GM12878 (cell line): ENCODE data around the gene DIS3L2. TPM values are rescaled to one million over a fixed set of nuclear protein-coding genes. Genes with fewer than 3 reads are reported as not detected.

Experiments used
- ATAC-seq: fragments of 200-7000 bp; cut with Tn5 transposase; 3 replicates; pipeline ENCODE4 v1.9.1; 2020; ENCODE audit warnings: mild to moderate bottlenecking, moderate library complexity
- BruUV-seq: library from RNA; stranded (reverse); fragments of 400-500 nt; replicated peaks from 2 replicates; lab custom pipeline; 2021; lab: Mats Ljungman, UMichigan
- CTCF ChIA-PET: fragments of 300-600 bp; sonication (Branson Sonifier 250); formaldehyde crosslinking; extraction: SDS; loops from one replicate; lab custom pipeline; 2021; ENCODE audit warnings: inconsistent platforms; lab: Yijun Ruan, JAX
- POLR2A ChIA-PET: fragments of 350-600 bp; formaldehyde crosslinking; extraction: SDS; loops from one replicate; lab custom pipeline; 2021; ENCODE audit warnings: inconsistent platforms; lab: Charles Lee
- RAD21 ChIA-PET: fragments of 300-600 bp; sonication (Branson Sonifier 250); formaldehyde crosslinking; loops from one replicate; lab custom pipeline; 2023; ENCODE audit warnings: antibody characterized with exemption; ENCODE audit not compliant: unreplicated experiment; lab: Charles Lee
- SMC1A ChIA-PET: fragments of 300-600 bp; sonication (Branson Sonifier 250); formaldehyde crosslinking; loops from one replicate; lab custom pipeline; 2023; ENCODE audit not compliant: unreplicated experiment, uncharacterized antibody; lab: Charles Lee
- DNase-seq: peaks from one replicate; pipeline ENCODE4 v3.0.0-alpha.2; 2011; ENCODE audit warnings: low read depth, low spot score
- FAIRE-seq: peaks from 3 replicates; lab custom pipeline; 2011; peaks lifted over from hg19 to GRCh38; lab: Jason Lieb, UNC
- H2AFZ ChIP-seq: 2 replicates; pipeline ENCODE4 v1.6.0; 2011; ENCODE audit warnings: low read depth, low read length, control low read depth; ENCODE audit not compliant: control insufficient read depth
- H3K27ac ChIP-seq: 2 replicates; pipeline ENCODE4 v1.5.1; 2011; ENCODE audit warnings: control low read depth; ENCODE audit not compliant: control insufficient read depth, insufficient read depth
- H3K27me3 ChIP-seq, 2 experiments: replicated peaks in 1 of 2; 2 replicates each; pipeline versions ENCODE4 v1.6.0 to v1.6.1; 2011; ENCODE audit warnings: low read length in 1 of 2; ENCODE audit not compliant: control insufficient read depth in 2 of 2, insufficient read depth in 2 of 2
- H3K36me3 ChIP-seq, 2 experiments: 2 replicates each; pipeline ENCODE4 v1.5.1; 2011; ENCODE audit warnings: low read length in 1 of 2; ENCODE audit not compliant: control insufficient read depth in 2 of 2, insufficient read depth in 2 of 2
- H3K4me1 ChIP-seq: 2 replicates; pipeline ENCODE4 v1.6.1; 2011; ENCODE audit warnings: mild to moderate bottlenecking, low read length, moderate library complexity, mixed read lengths; ENCODE audit not compliant: control insufficient read depth, insufficient read depth
- H3K4me2 ChIP-seq: 2 replicates; pipeline ENCODE4 v1.6.0; 2011; ENCODE audit warnings: control low read depth; ENCODE audit not compliant: control insufficient read depth, insufficient read depth
- H3K4me3 ChIP-seq: fragments of 200-600 bp; sonication (generic); 2 replicates; pipeline ENCODE4 v1.5.1; 2016
- H3K79me2 ChIP-seq: 2 replicates; pipeline ENCODE4 v1.6.0; 2011; ENCODE audit warnings: low read length; ENCODE audit not compliant: control insufficient read depth, insufficient read depth
- H3K9ac ChIP-seq: 2 replicates; pipeline ENCODE4 v1.8.0; 2011; ENCODE audit warnings: low read length, control low read depth, mixed read lengths; ENCODE audit not compliant: control insufficient read depth, insufficient read depth
- H3K9me3 ChIP-seq: replicated peaks from 3 replicates; pipeline ENCODE4 v1.5.1; 2011; ENCODE audit warnings: mild to moderate bottlenecking, low read length; ENCODE audit not compliant: control insufficient read depth, insufficient read depth
- H4K20me1 ChIP-seq: 2 replicates; pipeline ENCODE4 v1.6.0; 2011; ENCODE audit not compliant: control insufficient read depth, insufficient read depth
- CHD4 ChIP-seq: fragments of 200-600 bp; sonication (generic); IDR thresholded peaks from 2 replicates; pipeline ENCODE4 v1.6.1; 2016; ENCODE audit warnings: mild to moderate bottlenecking
- ETV6 ChIP-seq, 2 experiments: fragments of 450-650 bp in 1 of 2; IDR thresholded peaks in 1 of 2; conservative IDR thresholded peaks in 1 of 2; 2 replicates each; pipeline ENCODE4 v1.6.1; 2014; ENCODE audit warnings: antibody characterized with exemption in 1 of 2, borderline replicate concordance in 1 of 2, low read depth in 1 of 2, mild to moderate bottlenecking in 1 of 2, moderate library complexity in 1 of 2
- EZH2 ChIP-seq: IDR thresholded peaks from 2 replicates; pipeline ENCODE4 v1.6.1; 2012; ENCODE audit warnings: low read depth, mild to moderate bottlenecking, control low read depth, inconsistent platforms, low read length, borderline replicate concordance; ENCODE audit not compliant: control insufficient read depth
- MEF2B ChIP-seq: fragments of 450-650 bp; IDR thresholded peaks from 2 replicates; pipeline ENCODE4 v1.6.1; 2018; ENCODE audit warnings: mild to moderate bottlenecking, moderate library complexity; ENCODE audit not compliant: partially characterized antibody, poor library complexity, severe bottlenecking
- MXI1 ChIP-seq: fragments of 150-350 bp; IDR thresholded peaks from 2 replicates; pipeline ENCODE4 v1.6.1; 2011; ENCODE audit warnings: low read depth, mild to moderate bottlenecking, inconsistent platforms, low read length, improper control_type of control experiment
- MYC ChIP-seq: IDR thresholded peaks from 2 replicates; pipeline ENCODE4 v1.6.1; 2011; ENCODE audit warnings: mild to moderate bottlenecking, low read length, moderate library complexity, inconsistent platforms; ENCODE audit not compliant: insufficient read depth, insufficient replicate concordance, insufficient read length, severe bottlenecking
- NFYA ChIP-seq: IDR thresholded peaks from 2 replicates; pipeline ENCODE4 v1.6.1; 2011; ENCODE audit warnings: low read depth, mild to moderate bottlenecking, low read length, improper control_type of control experiment, borderline replicate concordance
- POU2F2 ChIP-seq: IDR thresholded peaks from 3 replicates; pipeline ENCODE4 v1.6.1; 2011; ENCODE audit warnings: low read depth, mild to moderate bottlenecking, low read length, borderline replicate concordance
- RCOR1 ChIP-seq: conservative IDR thresholded peaks from 2 replicates; pipeline ENCODE4 v1.6.1; 2012; ENCODE audit warnings: low read depth, low read length, improper control_type of control experiment
- RFX5 ChIP-seq: IDR thresholded peaks from 2 replicates; pipeline ENCODE4 v1.6.1; 2011; ENCODE audit warnings: low read depth, low read length, improper control_type of control experiment
- SREBF2 ChIP-seq: IDR thresholded peaks from 2 replicates; pipeline ENCODE4 v1.6.1; 2012; ENCODE audit warnings: mild to moderate bottlenecking, low read length
- TCF7 ChIP-seq: IDR thresholded peaks from 2 replicates; pipeline ENCODE4 v1.6.1; 2014; ENCODE audit warnings: antibody characterized with exemption, borderline replicate concordance
- WGBS: methylation state at CpG from one replicate; pipeline ENCODE4 v1.1.6; 2016; ENCODE audit warnings: low lambda C conversion rate; ENCODE audit not compliant: insufficient replicate concordance, insufficient coverage; ENCODE audit errors: missing lambda C conversion rate; 5-methylcytosine and 5-hydroxymethylcytosine counted together
- in situ Hi-C: fragments of 300-500 bp; cut with MboI; formaldehyde crosslinking; loops from 9 replicates; pipeline ENCODE4 v1.14.3; 2018; ENCODE audit warnings: mixed read lengths
- intact Hi-C: fragments of 100-400 bp; cut with micrococcal nuclease; formaldehyde crosslinking; loops from one replicate; pipeline ENCODE4 v1.14.2; 2022; ENCODE audit not compliant: unreplicated experiment
- polyA plus RNA-seq, 11 experiments: library from polyadenylated mRNA; depleted of rRNA in 4 of 11; unstranded in 6 of 11; stranded (reverse) in 5 of 11; fragments of >200 nt; fragmentation: Nextera tagmentation in 4 of 11; fragmentation: Illumina TruSeq in 1 of 11; extraction: Ambion mirVana in 4 of 11; extraction: Trizol in 1 of 11; gene quantifications; 1 replicate in 1 of 11; 2 replicates in 10 of 11; pipeline versions ENCODE4 v1.2.1 to v1.2.3, GENCODE V29; 2011 to 2016; ENCODE audit warnings: inconsistent platforms in 2 of 11, missing spikeins in 2 of 11, low read depth in 1 of 11
- total RNA-seq, 4 experiments: library from RNA; depleted of rRNA in 3 of 4; stranded (reverse); fragments of >200 nt in 3 of 4; fragmentation: Illumina TruSeq in 1 of 4; extraction: Trizol in 1 of 4; gene quantifications; 2 replicates each; pipeline versions ENCODE4 v1.2.1 to v1.2.3, GENCODE V29; 2013 to 2021
- TF ChIP-seq, protein P1 (sequence below): IDR thresholded peaks from 2 replicates; pipeline ENCODE4 v1.6.1; 2011; ENCODE audit warnings: borderline replicate concordance, low read depth, mild to moderate bottlenecking, moderate library complexity, mixed read lengths, low read length; ENCODE audit not compliant: insufficient read depth; ENCODE audit errors: extremely low read length
- TF ChIP-seq, protein P2 (sequence below): fragments of 450-650 bp; IDR thresholded peaks from 2 replicates; pipeline ENCODE4 v1.6.1; 2016; ENCODE audit warnings: mild to moderate bottlenecking
- TF ChIP-seq, protein P3 (sequence below): fragments of 450-650 bp; IDR thresholded peaks from 2 replicates; pipeline ENCODE4 v1.6.1; 2018; ENCODE audit warnings: mild to moderate bottlenecking, low read depth, moderate library complexity; ENCODE audit not compliant: partially characterized antibody

DIS3L2 gene
- total and polyA plus RNA-seq, 10 of the 15 experiments (the other 5 are each of a cell fraction or from before 2014, with no cell fraction given), result 3.5 to 27.1 (median 16.0) TPM

DNA sequence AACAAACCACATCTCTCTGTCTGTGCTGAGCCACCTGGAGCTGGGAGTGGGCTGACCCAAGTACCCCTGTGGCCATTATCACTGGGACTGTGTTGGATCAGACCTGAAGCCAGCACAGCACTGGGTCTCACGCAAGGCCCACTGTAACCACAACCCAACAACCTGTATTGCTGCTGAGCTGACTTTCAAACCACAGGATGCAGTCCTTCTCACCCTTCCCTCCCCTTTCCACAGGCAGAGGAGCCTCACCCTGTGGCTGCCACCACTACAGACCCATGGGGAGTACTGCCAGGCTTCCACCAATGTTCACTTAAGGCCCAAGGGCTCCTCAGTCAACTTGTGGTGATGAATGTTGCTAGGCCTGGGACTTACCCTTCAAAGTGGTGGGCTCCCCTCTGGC lies 135.7 kb downstream of the DIS3L2 start:
- CTCF ChIA-PET, result no interaction called here
- FAIRE-seq (no peak), ATAC-seq (no peak), DNase-seq (no peak)
- Histone ChIP-seq H3K4me1 (peaks cover 5% of the 10 kb centered on the region; the same call in 1 of the 2 replicates), H3K9ac (no peak overlapping the region), H3K9me3 (peaks cover 4% of the 10 kb centered on the region; the same call in 2 of the 3 replicates), H3K27me3 (no peaks in the 10 kb centered on the region), H3K4me2 (no peak overlapping the region), H3K27ac (no peak overlapping the region), H4K20me1 (no peaks in the 10 kb centered on the region), H3K79me2 (no peaks in the 10 kb centered on the region), H3K4me3 (no peak overlapping the region), H3K36me3 (peaks cover 0 to 3% of the 10 kb centered on the region in 2 experiments; a peak in 2 of 4 replicates), H2AFZ (no peak overlapping the region)
- RAD21 ChIA-PET, result no interaction called here
- POLR2A ChIA-PET, result no interaction called here
- 100% methylated on average over 1 of the region's 1 CpG for WGBS
- no TSS peak for BruUV-seq
- TF ChIP-seq RFX5, result no peak
- no peak for TF ChIP-seq RCOR1
- TF ChIP-seq CHD4, result no peak
- no peak for TF ChIP-seq EZH2
- TF ChIP-seq, protein P1, sequence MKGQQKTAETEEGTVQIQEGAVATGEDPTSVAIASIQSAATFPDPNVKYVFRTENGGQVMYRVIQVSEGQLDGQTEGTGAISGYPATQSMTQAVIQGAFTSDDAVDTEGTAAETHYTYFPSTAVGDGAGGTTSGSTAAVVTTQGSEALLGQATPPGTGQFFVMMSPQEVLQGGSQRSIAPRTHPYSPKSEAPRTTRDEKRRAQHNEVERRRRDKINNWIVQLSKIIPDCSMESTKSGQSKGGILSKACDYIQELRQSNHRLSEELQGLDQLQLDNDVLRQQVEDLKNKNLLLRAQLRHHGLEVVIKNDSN, result no peak
- TF ChIP-seq ETV6 (conservative IDR thresholded peaks at IDR 0.05 in 1 of 2, IDR thresholded peaks at IDR 0.05 in 1 of 2; ENCODE audit: borderline replicate concordance in 1 of 2, low read depth in 1 of 2), result no peak
- no peak for TF ChIP-seq SREBF2
- TF ChIP-seq POU2F2, result no peak
- TF ChIP-seq, protein P2, sequence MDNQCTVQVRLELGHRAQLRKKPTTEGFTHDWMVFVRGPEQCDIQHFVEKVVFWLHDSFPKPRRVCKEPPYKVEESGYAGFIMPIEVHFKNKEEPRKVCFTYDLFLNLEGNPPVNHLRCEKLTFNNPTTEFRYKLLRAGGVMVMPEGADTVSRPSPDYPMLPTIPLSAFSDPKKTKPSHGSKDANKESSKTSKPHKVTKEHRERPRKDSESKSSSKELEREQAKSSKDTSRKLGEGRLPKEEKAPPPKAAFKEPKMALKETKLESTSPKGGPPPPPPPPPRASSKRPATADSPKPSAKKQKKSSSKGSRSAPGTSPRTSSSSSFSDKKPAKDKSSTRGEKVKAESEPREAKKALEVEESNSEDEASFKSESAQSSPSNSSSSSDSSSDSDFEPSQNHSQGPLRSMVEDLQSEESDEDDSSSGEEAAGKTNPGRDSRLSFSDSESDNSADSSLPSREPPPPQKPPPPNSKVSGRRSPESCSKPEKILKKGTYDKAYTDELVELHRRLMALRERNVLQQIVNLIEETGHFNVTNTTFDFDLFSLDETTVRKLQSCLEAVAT, result no peak
- TF ChIP-seq MEF2B, result no peak
- no peak for TF ChIP-seq MYC
- TF ChIP-seq, protein P3, sequence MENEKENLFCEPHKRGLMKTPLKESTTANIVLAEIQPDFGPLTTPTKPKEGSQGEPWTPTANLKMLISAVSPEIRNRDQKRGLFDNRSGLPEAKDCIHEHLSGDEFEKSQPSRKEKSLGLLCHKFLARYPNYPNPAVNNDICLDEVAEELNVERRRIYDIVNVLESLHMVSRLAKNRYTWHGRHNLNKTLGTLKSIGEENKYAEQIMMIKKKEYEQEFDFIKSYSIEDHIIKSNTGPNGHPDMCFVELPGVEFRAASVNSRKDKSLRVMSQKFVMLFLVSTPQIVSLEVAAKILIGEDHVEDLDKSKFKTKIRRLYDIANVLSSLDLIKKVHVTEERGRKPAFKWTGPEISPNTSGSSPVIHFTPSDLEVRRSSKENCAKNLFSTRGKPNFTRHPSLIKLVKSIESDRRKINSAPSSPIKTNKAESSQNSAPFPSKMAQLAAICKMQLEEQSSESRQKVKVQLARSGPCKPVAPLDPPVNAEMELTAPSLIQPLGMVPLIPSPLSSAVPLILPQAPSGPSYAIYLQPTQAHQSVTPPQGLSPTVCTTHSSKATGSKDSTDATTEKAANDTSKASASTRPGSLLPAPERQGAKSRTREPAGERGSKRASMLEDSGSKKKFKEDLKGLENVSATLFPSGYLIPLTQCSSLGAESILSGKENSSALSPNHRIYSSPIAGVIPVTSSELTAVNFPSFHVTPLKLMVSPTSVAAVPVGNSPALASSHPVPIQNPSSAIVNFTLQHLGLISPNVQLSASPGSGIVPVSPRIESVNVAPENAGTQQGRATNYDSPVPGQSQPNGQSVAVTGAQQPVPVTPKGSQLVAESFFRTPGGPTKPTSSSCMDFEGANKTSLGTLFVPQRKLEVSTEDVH, result no peak
- no peak for TF ChIP-seq NFYA
- TF ChIP-seq MXI1, result no peak
- no peak for TF ChIP-seq TCF7
- in situ Hi-C loops (no loop called here), intact Hi-C loops (no loop called here)
- SMC1A ChIA-PET, result no interaction called here
